Suprapubic skin (tissue), 3 donors: ENCODE results near the gene LCMT1.

Experiments
- POLR2AphosphoS5 ChIP-seq, 3 donors: sonication (generic); formaldehyde crosslinking; IDR thresholded peaks; one replicate each; pipeline ENCODE4 v1.6.1; 2017; ENCODE audit warnings: antibody characterized with exemption in 3 of 3
- TF ChIP-seq, protein P1 (sequence below), 2 donors: fragments of 200-600 bp in 1 of 2; fragments of 450-650 bp in 1 of 2; sonication (generic) in 1 of 2; IDR thresholded peaks; one replicate each; pipeline ENCODE4 v1.5.1; 2016 to 2019; ENCODE audit warnings: antibody characterized with exemption in 2 of 2, mild to moderate bottlenecking in 1 of 2, moderate library complexity in 1 of 2

GRCh38 chr16:25213709-25214397, 102.3 kb downstream of the LCMT1 start:
- TF ChIP-seq, protein P1, sequence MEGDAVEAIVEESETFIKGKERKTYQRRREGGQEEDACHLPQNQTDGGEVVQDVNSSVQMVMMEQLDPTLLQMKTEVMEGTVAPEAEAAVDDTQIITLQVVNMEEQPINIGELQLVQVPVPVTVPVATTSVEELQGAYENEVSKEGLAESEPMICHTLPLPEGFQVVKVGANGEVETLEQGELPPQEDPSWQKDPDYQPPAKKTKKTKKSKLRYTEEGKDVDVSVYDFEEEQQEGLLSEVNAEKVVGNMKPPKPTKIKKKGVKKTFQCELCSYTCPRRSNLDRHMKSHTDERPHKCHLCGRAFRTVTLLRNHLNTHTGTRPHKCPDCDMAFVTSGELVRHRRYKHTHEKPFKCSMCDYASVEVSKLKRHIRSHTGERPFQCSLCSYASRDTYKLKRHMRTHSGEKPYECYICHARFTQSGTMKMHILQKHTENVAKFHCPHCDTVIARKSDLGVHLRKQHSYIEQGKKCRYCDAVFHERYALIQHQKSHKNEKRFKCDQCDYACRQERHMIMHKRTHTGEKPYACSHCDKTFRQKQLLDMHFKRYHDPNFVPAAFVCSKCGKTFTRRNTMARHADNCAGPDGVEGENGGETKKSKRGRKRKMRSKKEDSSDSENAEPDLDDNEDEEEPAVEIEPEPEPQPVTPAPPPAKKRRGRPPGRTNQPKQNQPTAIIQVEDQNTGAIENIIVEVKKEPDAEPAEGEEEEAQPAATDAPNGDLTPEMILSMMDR (IDR thresholded peaks at IDR 0.05) = no peak
- no peak for TF ChIP-seq POLR2AphosphoS5 (IDR thresholded peaks at IDR 0.05)
